ENCODE results near the gene BEND5. TPM values are rescaled to one million over a fixed set of nuclear protein-coding genes. Genes with fewer than 3 reads are reported as not detected.

The BEND5 gene
- total and polyA plus RNA-seq, 9 donors, result 8.0 to 20.1 (median 12.0) TPM

DNA sequence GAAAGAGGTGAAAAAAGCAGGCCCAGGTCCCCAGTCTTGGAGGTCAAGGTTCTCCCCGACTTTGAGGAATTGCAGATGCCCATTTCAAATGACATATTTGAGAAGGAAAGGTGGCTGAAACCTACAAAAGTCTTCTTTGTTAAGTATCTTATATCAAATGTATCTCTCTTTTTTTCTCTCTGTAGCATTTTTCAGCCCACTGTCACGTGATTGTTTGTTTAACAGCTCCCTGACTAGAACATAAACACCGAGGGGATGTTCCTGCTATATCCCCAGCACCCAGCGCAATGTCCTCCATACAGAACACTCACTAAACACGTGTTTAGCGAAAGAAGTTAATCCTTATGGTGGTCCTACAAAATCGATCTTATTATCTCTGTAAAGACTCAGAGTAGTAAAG, 27.6 kb downstream of the BEND5 start:
- Histone ChIP-seq H3K9me3 (replicated peaks; ENCODE audit: control insufficient read depth, low read depth, low read length) (no peaks in the 10 kb centered on the region), H3K4me3 (ENCODE audit: low read length) (no peak overlapping the region), H3K27ac (ENCODE audit: low read length) (no peak overlapping the region), H3K27me3 (ENCODE audit: control insufficient read depth, insufficient read depth, low read length) (no peaks in the 10 kb centered on the region), H3K36me3 (ENCODE audit: control insufficient read depth, insufficient read depth, low read length) (peaks cover 35% of the 10 kb centered on the region), H3K4me1 (ENCODE audit: control insufficient read depth, insufficient read depth, low read length) (no peaks in the 10 kb centered on the region)
- no peak for DNase-seq
- 88% methylated on average over 3 of the region's 7 CpGs for WGBS (ENCODE audit: insufficient coverage)

DNA sequence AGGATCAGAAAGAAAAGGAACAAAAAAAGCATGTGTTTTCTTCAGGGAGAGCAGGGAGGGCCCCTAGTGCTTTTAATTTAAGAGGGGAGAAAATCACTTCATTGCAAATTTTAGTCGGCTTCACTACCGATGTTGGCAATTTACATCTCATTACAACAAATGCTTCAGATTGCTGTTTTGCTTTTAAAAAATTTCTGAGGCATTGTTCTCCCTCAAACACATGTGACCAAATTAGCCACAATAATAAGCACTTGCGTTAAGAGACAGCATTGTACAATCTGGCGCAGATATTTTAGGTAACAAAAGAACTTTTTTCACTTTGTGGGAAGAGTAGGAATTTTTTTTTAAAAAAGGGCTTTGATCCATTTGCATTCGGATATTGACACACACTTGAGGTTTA, 29.8 kb downstream of the BEND5 start:
- H3K9me3 ChIP-seq (replicated peaks; ENCODE audit: control insufficient read depth, low read depth, low read length), result no peaks in the 10 kb centered on the region
- no peak overlapping the region for H3K27ac ChIP-seq (ENCODE audit: low read length)
- WGBS (ENCODE audit: insufficient coverage), result no CpG with 5 or more reads among the region's 5 CpGs
- H3K36me3 ChIP-seq (ENCODE audit: control insufficient read depth, insufficient read depth, low read length), result peaks cover 38% of the 10 kb centered on the region
- H3K4me1 ChIP-seq (ENCODE audit: control insufficient read depth, insufficient read depth, low read length), result no peaks in the 10 kb centered on the region
- no peak overlapping the region for H3K4me3 ChIP-seq (ENCODE audit: low read length)
- DNase-seq, result no peak
- no peaks in the 10 kb centered on the region for H3K27me3 ChIP-seq (ENCODE audit: control insufficient read depth, insufficient read depth, low read length)

DNA sequence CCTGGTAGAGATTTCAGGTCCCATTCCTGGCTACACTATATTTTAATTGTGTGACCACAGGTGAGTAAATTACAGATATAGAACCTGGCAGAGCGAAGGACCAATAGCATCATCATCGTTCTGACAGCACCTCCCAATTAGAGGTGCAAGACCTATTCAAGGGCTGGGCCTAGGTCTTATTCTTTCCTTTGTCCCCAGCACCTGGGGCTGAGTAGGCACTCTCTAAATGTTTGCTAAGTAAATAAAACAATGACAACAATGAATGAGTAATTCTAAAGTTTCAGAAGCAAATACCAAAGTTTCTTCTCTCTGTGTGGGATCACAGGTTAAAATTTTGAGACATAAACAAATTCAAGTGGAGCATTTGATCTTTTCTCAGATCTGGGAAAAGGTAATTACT, 32.7 kb downstream of the BEND5 start:
- Histone ChIP-seq H3K9me3 (replicated peaks; ENCODE audit: control insufficient read depth, low read depth, low read length) (no peaks in the 10 kb centered on the region), H3K27me3 (ENCODE audit: control insufficient read depth, insufficient read depth, low read length) (no peaks in the 10 kb centered on the region), H3K4me3 (ENCODE audit: low read length) (no peak overlapping the region), H3K27ac (ENCODE audit: low read length) (no peak overlapping the region), H3K4me1 (ENCODE audit: control insufficient read depth, insufficient read depth, low read length) (no peaks in the 10 kb centered on the region), H3K36me3 (ENCODE audit: control insufficient read depth, insufficient read depth, low read length) (peaks cover 34% of the 10 kb centered on the region)
- DNase-seq, result no peak
- WGBS (ENCODE audit: insufficient coverage), result no CpG with 5 or more reads among the region's 2 CpGs

DNA sequence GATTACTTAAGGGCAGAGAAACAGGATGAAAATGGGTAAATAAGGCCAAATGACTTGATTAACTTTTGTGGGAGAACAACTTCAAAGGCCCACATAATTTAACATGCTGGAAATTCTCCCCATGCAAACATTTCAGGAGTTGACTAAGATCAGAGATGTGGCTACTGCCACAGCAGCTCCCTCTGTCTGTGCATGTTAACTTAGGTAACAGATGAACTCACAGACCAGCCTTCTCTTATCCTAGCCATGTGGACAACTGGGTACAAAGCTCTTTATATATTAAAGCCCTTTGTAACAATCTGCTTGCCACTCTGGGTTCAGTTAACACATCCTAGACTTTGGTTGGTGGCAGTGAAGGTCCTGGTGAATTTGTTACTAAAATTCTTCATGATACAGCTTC, 33.2 kb downstream of the BEND5 start:
- no peak overlapping the region for H3K4me3 ChIP-seq (ENCODE audit: low read length)
- DNase-seq, result no peak
- H3K4me1 ChIP-seq (ENCODE audit: control insufficient read depth, insufficient read depth, low read length), result no peaks in the 10 kb centered on the region
- no peaks in the 10 kb centered on the region for H3K9me3 ChIP-seq (replicated peaks; ENCODE audit: control insufficient read depth, low read depth, low read length)
- no peak overlapping the region for H3K27ac ChIP-seq (ENCODE audit: low read length)
- H3K27me3 ChIP-seq (ENCODE audit: control insufficient read depth, insufficient read depth, low read length), result no peaks in the 10 kb centered on the region
- H3K36me3 ChIP-seq (ENCODE audit: control insufficient read depth, insufficient read depth, low read length), result peaks cover 32% of the 10 kb centered on the region

DNA sequence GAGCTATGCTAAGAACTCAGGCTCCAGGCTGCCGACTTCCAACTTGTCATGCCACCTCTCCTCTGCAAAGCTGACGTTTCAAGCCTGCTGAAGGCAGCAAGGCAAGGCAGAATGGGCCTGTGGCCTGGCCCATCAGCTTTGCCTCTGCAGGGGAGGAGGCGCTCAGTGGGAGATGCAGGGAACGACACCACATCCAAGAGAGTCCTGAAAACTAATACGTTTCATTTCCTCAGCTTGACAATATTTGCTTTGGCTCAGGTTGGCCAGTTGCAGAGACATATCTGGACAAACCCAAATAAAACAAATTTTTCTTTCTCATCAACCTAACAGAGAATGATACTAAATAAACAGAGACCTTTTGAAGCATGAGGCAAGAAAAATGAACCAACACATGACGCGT, 35.3 kb downstream of the BEND5 start:
- no peaks in the 10 kb centered on the region for H3K4me1 ChIP-seq (ENCODE audit: control insufficient read depth, insufficient read depth, low read length)
- H3K9me3 ChIP-seq (replicated peaks; ENCODE audit: control insufficient read depth, low read depth, low read length), result no peaks in the 10 kb centered on the region
- WGBS (ENCODE audit: insufficient coverage), result 62% methylated on average over 3 of the region's 7 CpGs
- H3K36me3 ChIP-seq (ENCODE audit: control insufficient read depth, insufficient read depth, low read length), result peaks cover 32% of the 10 kb centered on the region
- no peak overlapping the region for H3K27ac ChIP-seq (ENCODE audit: low read length)
- no peak for DNase-seq
- H3K27me3 ChIP-seq (ENCODE audit: control insufficient read depth, insufficient read depth, low read length), result no peaks in the 10 kb centered on the region
- H3K4me3 ChIP-seq (ENCODE audit: low read length), result no peak overlapping the region

DNA sequence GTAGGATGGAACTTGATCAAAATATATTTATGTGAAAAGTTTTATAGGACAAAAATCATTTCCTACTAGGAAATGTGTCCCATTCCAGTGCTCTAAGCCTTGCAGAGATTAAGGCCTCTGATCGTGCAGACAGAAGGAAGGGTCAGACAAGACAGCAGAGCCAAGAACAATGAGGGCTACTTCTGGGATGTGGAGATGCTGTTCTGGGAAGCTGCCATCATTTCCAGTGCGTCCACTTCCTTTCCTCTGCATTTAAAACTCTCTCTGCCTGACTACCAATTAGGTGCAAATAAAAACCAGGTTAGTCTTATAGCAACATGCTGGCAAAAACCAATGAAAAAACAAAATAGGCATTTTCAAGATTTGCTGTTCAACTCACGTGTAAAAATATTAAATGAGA, 36.1 kb downstream of the BEND5 start:
- peak; percentile 63 for DNase-seq
- Histone ChIP-seq H3K4me3 (ENCODE audit: low read length) (no peak overlapping the region), H3K36me3 (ENCODE audit: control insufficient read depth, insufficient read depth, low read length) (peaks cover 37% of the 10 kb centered on the region), H3K27ac (ENCODE audit: low read length) (no peak overlapping the region), H3K27me3 (ENCODE audit: control insufficient read depth, insufficient read depth, low read length) (no peaks in the 10 kb centered on the region), H3K4me1 (ENCODE audit: control insufficient read depth, insufficient read depth, low read length) (no peaks in the 10 kb centered on the region), H3K9me3 (replicated peaks; ENCODE audit: control insufficient read depth, low read depth, low read length) (no peaks in the 10 kb centered on the region)
- WGBS (ENCODE audit: insufficient coverage), result no CpG with 5 or more reads among the region's 3 CpGs

DNA sequence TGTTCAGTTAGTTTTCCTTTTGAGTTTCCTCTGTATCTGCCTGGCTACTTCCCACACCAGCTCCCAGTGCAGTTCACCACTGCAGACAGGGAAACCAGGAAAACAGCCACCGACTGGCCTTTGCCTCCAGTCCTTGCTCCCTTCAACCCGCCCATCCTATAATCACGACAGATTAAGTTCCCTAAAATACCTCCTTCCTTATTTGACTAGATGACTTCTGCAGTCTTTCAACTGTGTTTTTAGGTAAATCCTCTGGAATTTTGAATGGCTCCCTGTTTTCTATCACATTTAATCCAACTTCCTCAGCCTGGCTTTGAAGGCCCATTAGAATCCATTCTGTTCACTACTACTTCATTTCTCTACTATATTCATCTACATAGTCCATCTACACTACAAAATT, 37.6 kb downstream of the BEND5 start:
- Histone ChIP-seq H3K4me1 (ENCODE audit: control insufficient read depth, insufficient read depth, low read length) (no peaks in the 10 kb centered on the region), H3K36me3 (ENCODE audit: control insufficient read depth, insufficient read depth, low read length) (peaks cover 35% of the 10 kb centered on the region), H3K27me3 (ENCODE audit: control insufficient read depth, insufficient read depth, low read length) (no peaks in the 10 kb centered on the region), H3K27ac (ENCODE audit: low read length) (no peak overlapping the region), H3K9me3 (replicated peaks; ENCODE audit: control insufficient read depth, low read depth, low read length) (no peaks in the 10 kb centered on the region), H3K4me3 (ENCODE audit: low read length) (no peak overlapping the region)
- WGBS (ENCODE audit: insufficient coverage), result 47% methylated on average over 3 of the region's 3 CpGs
- no peak for DNase-seq

DNA sequence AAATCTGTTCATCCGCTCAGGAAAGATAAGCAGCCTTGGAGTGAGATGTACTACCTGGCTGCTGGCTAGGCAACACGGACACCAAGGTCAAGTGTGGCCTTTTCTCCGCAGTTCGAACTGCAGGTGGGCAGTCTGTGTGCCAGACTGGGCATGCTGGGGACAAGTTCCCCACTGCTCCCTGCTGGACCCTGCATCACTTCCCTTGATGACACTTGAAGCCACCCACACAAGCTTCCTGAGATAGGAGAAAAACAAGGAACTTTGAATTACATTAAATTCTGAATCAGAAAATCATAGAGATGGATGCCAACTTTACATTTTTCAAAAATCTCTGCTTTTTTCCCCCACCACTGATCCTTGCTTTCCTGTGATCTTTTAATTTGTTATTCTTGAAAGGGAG, 38.3 kb downstream of the BEND5 start:
- H3K27ac ChIP-seq (ENCODE audit: low read length), result no peak overlapping the region
- H3K27me3 ChIP-seq (ENCODE audit: control insufficient read depth, insufficient read depth, low read length), result no peaks in the 10 kb centered on the region
- H3K9me3 ChIP-seq (replicated peaks; ENCODE audit: control insufficient read depth, low read depth, low read length), result no peaks in the 10 kb centered on the region
- no peak for DNase-seq
- WGBS (ENCODE audit: insufficient coverage), result 78% methylated on average over 3 of the region's 4 CpGs
- H3K4me3 ChIP-seq (ENCODE audit: low read length), result no peak overlapping the region
- no peaks in the 10 kb centered on the region for H3K4me1 ChIP-seq (ENCODE audit: control insufficient read depth, insufficient read depth, low read length)
- peaks cover 41% of the 10 kb centered on the region for H3K36me3 ChIP-seq (ENCODE audit: control insufficient read depth, insufficient read depth, low read length)

DNA sequence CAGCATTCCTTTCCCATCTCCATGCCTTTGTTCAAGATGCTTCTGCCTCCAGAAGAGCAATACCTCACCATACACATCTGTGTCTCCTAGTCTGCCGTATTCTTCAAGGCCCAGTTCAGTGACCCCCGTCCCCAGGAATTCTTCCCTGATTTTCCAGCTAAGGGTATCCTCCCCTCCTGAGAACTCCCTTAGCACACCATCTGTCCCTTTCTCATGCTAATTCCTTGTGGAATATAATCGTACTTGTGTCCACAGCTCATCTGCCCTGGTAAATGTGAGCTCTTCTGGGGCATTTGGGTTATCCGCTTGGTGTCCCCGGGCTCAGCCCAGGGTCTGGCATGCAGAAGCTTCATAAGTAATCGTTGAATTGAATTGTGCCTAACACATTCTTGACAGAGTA, 40.9 kb downstream of the BEND5 start:
- Histone ChIP-seq H3K27me3 (ENCODE audit: control insufficient read depth, insufficient read depth, low read length) (no peaks in the 10 kb centered on the region), H3K27ac (ENCODE audit: low read length) (no peak overlapping the region), H3K4me1 (ENCODE audit: control insufficient read depth, insufficient read depth, low read length) (no peaks in the 10 kb centered on the region), H3K36me3 (ENCODE audit: control insufficient read depth, insufficient read depth, low read length) (peaks cover 52% of the 10 kb centered on the region), H3K4me3 (ENCODE audit: low read length) (no peak overlapping the region), H3K9me3 (replicated peaks; ENCODE audit: control insufficient read depth, low read depth, low read length) (no peaks in the 10 kb centered on the region)
- WGBS (ENCODE audit: insufficient coverage), result 94% methylated on average over 3 of the region's 6 CpGs
- no peak for DNase-seq

DNA sequence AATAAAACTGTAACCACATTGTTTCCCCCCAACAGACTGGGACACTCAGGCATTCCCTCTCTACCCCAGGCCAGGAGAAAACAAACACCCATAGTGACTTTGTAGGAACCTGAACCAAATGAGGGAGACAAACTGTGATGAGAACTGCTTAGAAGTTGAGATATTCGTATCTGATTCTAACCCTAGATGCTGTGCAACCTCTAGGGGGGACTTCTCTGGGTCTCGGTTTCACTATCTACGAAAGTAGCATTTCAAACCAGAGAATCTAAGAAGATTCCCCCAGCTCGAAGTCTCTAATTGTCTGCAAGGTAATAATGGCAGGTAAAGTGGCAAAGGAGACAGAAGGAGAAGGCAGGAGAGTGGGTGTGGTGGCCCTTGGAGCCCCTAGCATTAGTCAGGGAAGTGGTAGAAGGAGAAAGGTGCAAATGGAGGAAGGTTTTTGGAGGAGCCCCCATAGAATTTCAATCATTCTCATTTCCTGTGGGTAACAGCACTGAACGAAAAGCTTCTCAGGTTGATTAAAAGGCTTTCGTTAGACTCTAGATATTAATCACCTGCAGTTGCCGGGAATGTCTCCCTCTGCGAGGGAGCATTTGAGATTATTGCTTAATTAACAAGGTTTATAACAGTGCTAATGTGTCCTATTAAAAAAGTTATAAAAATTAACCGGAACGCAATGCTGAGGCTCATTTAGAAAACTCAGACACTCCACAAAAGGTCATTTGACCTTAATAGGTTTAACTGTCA, 46.4 kb downstream of the BEND5 start:
- peaks cover 43% of the 10 kb centered on the region for H3K36me3 ChIP-seq (ENCODE audit: control insufficient read depth, insufficient read depth, low read length)

DNA sequence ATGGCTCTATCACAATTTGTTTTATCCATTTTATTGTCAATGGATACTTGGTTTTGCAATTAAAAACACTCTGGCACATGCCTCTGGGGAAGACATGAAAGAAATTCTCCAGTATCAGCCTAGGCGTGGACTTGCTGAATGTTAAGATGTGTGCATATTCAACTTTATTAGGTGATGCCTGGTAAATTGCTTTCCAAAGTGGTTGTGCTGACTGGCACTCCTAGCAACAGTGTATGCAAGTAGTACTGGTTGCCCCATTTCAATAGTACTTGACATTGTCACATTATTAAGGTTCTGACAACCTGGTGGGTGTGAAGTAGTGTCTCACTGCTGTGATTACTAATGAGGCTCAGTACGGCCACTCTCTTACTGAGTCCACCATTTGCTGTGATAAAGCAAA, 48.1 kb downstream of the BEND5 start:
- Histone ChIP-seq H3K27me3 (ENCODE audit: control insufficient read depth, insufficient read depth, low read length) (no peaks in the 10 kb centered on the region), H3K4me1 (ENCODE audit: control insufficient read depth, insufficient read depth, low read length) (no peaks in the 10 kb centered on the region), H3K9me3 (replicated peaks; ENCODE audit: control insufficient read depth, low read depth, low read length) (no peaks in the 10 kb centered on the region), H3K27ac (ENCODE audit: low read length) (no peak overlapping the region), H3K4me3 (ENCODE audit: low read length) (no peak overlapping the region), H3K36me3 (ENCODE audit: control insufficient read depth, insufficient read depth, low read length) (peaks cover 29% of the 10 kb centered on the region)
- WGBS (ENCODE audit: insufficient coverage), result 57% methylated on average over 1 of the region's 2 CpGs
- DNase-seq, result no peak

More for the DNA sequence above, 46.4 kb downstream of the BEND5 start:
- Histone ChIP-seq H3K4me1 (ENCODE audit: control insufficient read depth, insufficient read depth, low read length) (no peaks in the 10 kb centered on the region), H3K9me3 (replicated peaks; ENCODE audit: control insufficient read depth, low read depth, low read length) (no peaks in the 10 kb centered on the region), H3K4me3 (ENCODE audit: low read length) (no peak overlapping the region), H3K27ac (ENCODE audit: low read length) (no peak overlapping the region), H3K27me3 (ENCODE audit: control insufficient read depth, insufficient read depth, low read length) (no peaks in the 10 kb centered on the region)
- 69% methylated on average over 5 of the region's 10 CpGs for WGBS (ENCODE audit: insufficient coverage)
- DNase-seq, result no peak

All from muscle of leg (tissue), 11 donors.